Ovary (tissue), 3 donors: Measurements from ENCODE around the gene GPR34.

Experiments
- CTCF ChIP-seq, 3 donors: fragments of 450-650 bp in 2 of 3; fragments of 200-600 bp in 1 of 3; IDR thresholded peaks; one replicate each; pipeline versions ENCODE4 v1.5.1 to v1.8.0; 2016 to 2022; ENCODE audit warnings: antibody characterized with exemption in 3 of 3, mild to moderate bottlenecking in 1 of 3
- EP300 ChIP-seq: sonication (generic); formaldehyde crosslinking; IDR thresholded peaks from one replicate; pipeline ENCODE4 v1.6.1; 2017; ENCODE audit warnings: antibody characterized with exemption
- POLR2A ChIP-seq: fragments of 450-650 bp; IDR thresholded peaks from one replicate; pipeline ENCODE4 v1.6.1; 2017; ENCODE audit warnings: antibody characterized with exemption, mild to moderate bottlenecking, moderate library complexity
- donor health status: DM: no; HTN: no; CAD: no.

- TF ChIP-seq POLR2A (no peak), EP300 (no peak), CTCF (IDR thresholded peaks at IDR 0.05) (no peak)
Observed at GRCh38 chrX:41684940-41685339, 3.8 kb upstream of the GPR34 start.
